Fibroblast of peridontal ligament (primary cell): ENCODE data around the gene GPN3.
"Not testable (repeated sequence)": the region's sequence is repeated elsewhere in the genome, so short reads cannot be mapped to it uniquely, and the experiment has no call there.

ENCODE experiments used
- DNase-seq: peaks from one replicate; pipeline ENCODE4 v3.0.0-alpha.2; 2010; ENCODE audit errors: extremely low read depth

GPN3 gene

DNA sequence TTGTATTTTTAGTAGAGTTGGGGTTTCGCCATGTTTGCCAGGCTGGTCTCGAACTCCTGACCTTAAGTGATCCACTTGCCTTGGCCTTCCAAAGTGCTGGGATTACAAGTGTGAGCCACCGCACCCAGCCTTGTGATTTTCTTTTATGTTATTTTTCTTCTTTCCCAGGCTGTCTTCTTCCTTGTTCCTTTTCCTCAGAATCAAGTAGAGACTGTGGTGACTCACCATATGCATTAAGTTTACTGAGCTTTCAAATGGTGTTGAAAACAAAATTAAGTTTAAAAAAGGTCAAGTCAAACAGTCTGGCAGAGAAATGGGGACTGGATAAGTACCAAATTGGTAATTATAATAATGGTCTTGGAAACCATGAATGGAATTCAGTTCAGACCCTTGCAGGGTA lies 23.6 kb downstream of the GPN3 start:
- DNase-seq, result no peak

DNA sequence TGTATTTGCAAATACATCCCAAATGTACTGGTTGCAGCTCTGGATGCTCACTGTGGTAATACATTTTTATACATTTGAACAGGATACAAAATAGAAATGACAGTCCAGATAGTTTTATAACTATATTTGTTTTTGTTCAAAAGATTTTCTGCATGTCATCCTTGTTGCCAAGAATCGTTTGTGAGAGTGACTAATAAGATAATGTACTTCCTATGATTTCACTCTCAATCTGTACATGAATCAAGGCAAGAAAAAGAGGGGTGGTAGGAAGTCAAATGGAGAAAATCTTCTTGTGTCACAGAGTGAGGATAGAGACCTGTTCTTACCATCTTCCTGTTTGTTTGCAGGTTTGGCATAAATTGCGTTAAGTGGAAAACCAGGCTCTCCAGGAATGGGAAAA lies 31.8 kb downstream of the GPN3 start:
- DNase-seq, result no peak

GRCh38 chr12:110431957-110432587 lies 36.0 kb downstream of the GPN3 start:
- no peak for DNase-seq

GRCh38 chr12:110429676-110430075 lies 38.4 kb downstream of the GPN3 start:
- DNase-seq, result not testable (repeated sequence)

DNA sequence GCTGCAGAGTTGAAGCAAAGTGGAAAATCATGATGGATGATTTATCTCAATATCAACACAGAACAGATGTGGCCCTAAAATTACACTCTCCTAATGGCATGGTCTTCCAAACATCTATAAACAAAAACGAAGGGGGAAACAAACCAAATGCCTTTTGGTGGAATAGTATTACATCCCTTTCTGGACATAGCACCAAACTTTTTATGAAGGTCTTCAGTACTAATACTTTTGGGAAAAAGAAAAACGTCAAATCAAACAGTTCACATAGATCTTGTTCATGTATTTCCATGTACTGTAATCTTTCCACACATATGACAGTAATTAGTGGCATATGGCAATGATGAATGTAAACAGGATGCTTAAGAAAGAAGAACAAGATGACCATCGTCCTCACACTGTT lies 41.7 kb downstream of the GPN3 start:
- DNase-seq, result peak; percentile 69

GRCh38 chr12:110424237-110424636 lies 43.8 kb downstream of the GPN3 start:
- DNase-seq, result no peak

- DNase-seq, result no peak
Observed at GRCh38 chr12:110421701-110422100, 46.4 kb downstream of the GPN3 start.

GRCh38 chr12:110421159-110421661 lies 46.8 kb downstream of the GPN3 start:
- DNase-seq, result no peak

GRCh38 chr12:110420644-110421043 lies 47.4 kb downstream of the GPN3 start:
- not testable (repeated sequence) for DNase-seq

DNA sequence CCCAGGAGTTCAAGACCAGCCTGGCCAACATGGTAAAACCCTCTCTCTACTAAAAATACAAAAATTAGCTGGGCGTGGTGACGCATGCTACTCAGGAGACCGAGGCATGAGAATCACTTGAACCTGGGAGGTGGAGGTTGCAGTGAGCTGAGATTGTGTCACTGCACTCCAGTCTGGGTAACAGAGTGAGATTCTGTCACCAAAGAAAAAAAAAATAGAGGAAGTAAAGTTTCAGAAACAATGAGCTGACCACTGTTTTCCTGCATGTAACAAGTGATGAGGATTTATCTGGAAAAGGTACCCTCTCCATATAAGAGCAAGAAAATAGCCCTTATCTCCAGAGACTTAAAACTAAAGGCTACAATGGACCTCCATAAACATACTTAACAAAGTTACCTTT lies 50.9 kb downstream of the GPN3 start:
- DNase-seq, result not testable (repeated sequence)

GRCh38 chr12:110410086-110410485 lies 58.0 kb downstream of the GPN3 start:
- not testable (repeated sequence) for DNase-seq

- not testable (repeated sequence) for DNase-seq
Observed at GRCh38 chr12:110405126-110405662, 62.9 kb downstream of the GPN3 start.

DNA sequence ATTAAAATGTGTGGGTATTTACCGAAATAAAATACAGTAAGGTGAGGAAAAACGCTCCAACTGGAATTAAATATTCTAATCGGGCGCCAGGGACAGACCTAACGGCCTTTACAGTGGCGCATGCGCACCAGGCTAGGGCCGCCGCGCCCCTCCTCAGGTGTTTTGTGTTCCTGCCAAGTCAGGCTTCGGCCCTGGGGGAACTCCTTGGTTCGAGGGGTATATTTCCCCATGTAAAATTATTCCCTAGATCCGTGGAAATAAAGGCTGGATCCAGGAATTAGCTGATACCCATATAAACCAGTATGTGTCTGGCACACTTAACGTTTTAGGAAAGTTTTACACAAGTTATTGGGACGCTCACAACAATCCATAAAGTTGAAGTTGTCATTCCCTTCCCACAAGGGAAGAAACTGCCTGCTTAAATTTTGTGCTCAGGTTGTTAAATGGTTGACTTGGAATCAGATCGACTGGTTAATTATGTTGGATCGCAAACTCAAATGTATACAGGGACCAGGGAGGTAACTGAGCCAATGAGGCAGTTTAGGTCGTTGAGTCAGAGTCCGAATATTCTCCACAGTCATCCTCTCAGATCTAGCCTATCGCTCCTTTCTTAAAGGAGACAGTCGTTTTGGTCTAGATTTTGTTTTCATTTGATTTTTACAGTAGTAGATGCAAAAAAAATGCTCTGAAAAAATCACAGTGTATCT lies 63.9 kb downstream of the GPN3 start:
- DNase-seq, result peak; percentile 68

GRCh38 chr12:110403146-110403975 lies 64.7 kb downstream of the GPN3 start, which contains the start of gene ANAPC7:
Gene ANAPC7 (minus strand): TSS chr12:110403708. CDS start chr12:110403627, 81 bp downstream.
- peak; percentile 92 for DNase-seq
